IMR-90 (cell line): ENCODE measurements around the gene SLC6A20. TPM values are rescaled to one million over a fixed set of nuclear protein-coding genes. Genes with fewer than 3 reads are reported as not detected.

Experiments
- ATAC-seq: fragments of 200-7000 bp; cut with Tn5 transposase; 2 replicates; pipeline ENCODE4 v1.9.1; 2020; ENCODE audit warnings: low read depth, mild to moderate bottlenecking, moderate library complexity
- BruUV-seq: library from RNA; stranded (reverse); fragments of 400-500 nt; replicated peaks from 2 replicates; lab custom pipeline; 2021; lab: Mats Ljungman, UMichigan
- CTCF ChIA-PET: fragments of 300-600 bp; formaldehyde crosslinking; extraction: SDS; loops from one replicate; lab custom pipeline; 2021; ENCODE audit warnings: antibody characterized with exemption; lab: Yijun Ruan, JAX
- POLR2A ChIA-PET: fragments of 300-600 bp; sonication (Branson Sonifier 250); formaldehyde crosslinking; loops from one replicate; lab custom pipeline; 2022; ENCODE audit warnings: antibody characterized with exemption; ENCODE audit not compliant: unreplicated experiment; lab: Charles Lee
- DNase-seq: peaks from one replicate; pipeline ENCODE4 v3.0.0; 2013
- H2AFZ ChIP-seq: replicated peaks from 2 replicates; pipeline ENCODE3; 2013; ENCODE audit warnings: low read length, mild to moderate bottlenecking; ENCODE audit not compliant: poor library complexity
- H2AK5ac ChIP-seq: 2 replicates; pipeline ENCODE4 v1.6.1; 2013; ENCODE audit warnings: low read depth, low read length, inconsistent platforms
- H2AK9ac ChIP-seq: replicated peaks from 2 replicates; pipeline ENCODE3; 2013; ENCODE audit warnings: mild to moderate bottlenecking, low read depth, low read length, moderate library complexity; ENCODE audit not compliant: poor library complexity
- H2BK120ac ChIP-seq: 2 replicates; pipeline ENCODE4 v1.6.1; 2013; ENCODE audit warnings: low read depth, low read length, inconsistent platforms
- H2BK15ac ChIP-seq: 3 replicates; pipeline ENCODE4 v1.6.1; 2013; ENCODE audit warnings: low read depth, low read length, inconsistent platforms
- H2BK20ac ChIP-seq: 2 replicates; pipeline ENCODE4 v1.6.1; 2013; ENCODE audit warnings: low read depth, mild to moderate bottlenecking, inconsistent platforms, low read length, moderate library complexity
- H2BK5ac ChIP-seq: 2 replicates; pipeline ENCODE4 v1.6.1; 2013; ENCODE audit warnings: mild to moderate bottlenecking, low read depth, low read length, inconsistent platforms; ENCODE audit not compliant: poor library complexity, severe bottlenecking
- H3K14ac ChIP-seq: replicated peaks from 2 replicates; pipeline ENCODE4 v1.6.1; 2013; ENCODE audit warnings: low read depth, low read length, inconsistent platforms
- H3K18ac ChIP-seq: 2 replicates; pipeline ENCODE4 v1.6.1; 2013; ENCODE audit warnings: low read depth, low read length, control low read depth
- H3K23ac ChIP-seq: 2 replicates; pipeline ENCODE4 v1.6.1; 2013; ENCODE audit warnings: low read depth, low read length, inconsistent platforms
- H3K27ac ChIP-seq: 2 replicates; pipeline ENCODE4 v1.5.1; 2013; ENCODE audit warnings: mild to moderate bottlenecking, control low read depth, low read length; ENCODE audit not compliant: insufficient read depth
- H3K27me3 ChIP-seq: 2 replicates; pipeline ENCODE4 v1.6.1; 2013; ENCODE audit warnings: low read length; ENCODE audit not compliant: control insufficient read depth, insufficient read depth
- H3K36me3 ChIP-seq: 2 replicates; pipeline ENCODE4 v1.6.1; 2013; ENCODE audit warnings: low read length, mixed read lengths; ENCODE audit not compliant: control insufficient read depth, insufficient read depth
- H3K4ac ChIP-seq: 2 replicates; pipeline ENCODE4 v1.6.1; 2013; ENCODE audit warnings: low read depth, low read length, inconsistent platforms
- H3K4me1 ChIP-seq: 2 replicates; pipeline ENCODE4 v1.6.1; 2013; ENCODE audit warnings: low read length, mixed read lengths; ENCODE audit not compliant: control insufficient read depth, insufficient read depth
- H3K4me2 ChIP-seq: 2 replicates; pipeline ENCODE4 v1.6.1; 2013; ENCODE audit warnings: low read depth, mild to moderate bottlenecking, control low read depth, low read length, moderate library complexity
- H3K4me3 ChIP-seq: 2 replicates; pipeline ENCODE4 v1.5.1; 2013; ENCODE audit warnings: low read depth, mild to moderate bottlenecking, control low read depth, low read length, moderate library complexity; ENCODE audit not compliant: insufficient read depth
- H3K56ac ChIP-seq: 2 replicates; pipeline ENCODE4 v1.6.1; 2013; ENCODE audit warnings: low read length, inconsistent platforms; ENCODE audit not compliant: insufficient read depth; ENCODE audit errors: extremely low read depth
- H3K79me1 ChIP-seq, 2 experiments: 2 replicates each; pipeline ENCODE4 v1.6.1; 2013; ENCODE audit warnings: low read length in 2 of 2, inconsistent platforms in 1 of 2, low read depth in 1 of 2
- H3K9ac ChIP-seq: 2 replicates; pipeline ENCODE4 v1.6.1; 2013; ENCODE audit warnings: low read depth, low read length, control low read depth
- H3K9me1 ChIP-seq: 2 replicates; pipeline ENCODE4 v1.6.1; 2013; ENCODE audit warnings: low read length, inconsistent platforms; ENCODE audit not compliant: insufficient read depth
- H3K9me3 ChIP-seq: 2 replicates; pipeline ENCODE4 v1.6.1; 2013; ENCODE audit warnings: low read length; ENCODE audit not compliant: control insufficient read depth, insufficient read depth
- H4K20me1 ChIP-seq: 2 replicates; pipeline ENCODE4 v1.6.1; 2013; ENCODE audit warnings: low read length, inconsistent platforms; ENCODE audit not compliant: insufficient read depth
- H4K5ac ChIP-seq: 2 replicates; pipeline ENCODE4 v1.6.1; 2013; ENCODE audit warnings: mild to moderate bottlenecking, low read depth, low read length, control low read depth
- H4K8ac ChIP-seq, 2 experiments: 2 replicates each; pipeline ENCODE4 v1.6.1; 2013; ENCODE audit warnings: low read depth in 2 of 2, low read length in 2 of 2, control low read depth in 1 of 2, inconsistent platforms in 1 of 2
- H4K91ac ChIP-seq: 2 replicates; pipeline ENCODE4 v1.6.1; 2013; ENCODE audit warnings: low read depth, low read length, inconsistent platforms; ENCODE audit not compliant: insufficient read depth
- BHLHE40 ChIP-seq: fragments of 150-350 bp; IDR thresholded peaks from 2 replicates; pipeline ENCODE4 v1.6.1; 2016; ENCODE audit warnings: mild to moderate bottlenecking, low read depth, low read length
- CEBPB ChIP-seq: IDR thresholded peaks from 2 replicates; pipeline ENCODE4 v1.6.1; 2012; ENCODE audit warnings: low read depth, low read length, improper control_type of control experiment
- CHD1 ChIP-seq: IDR thresholded peaks from 2 replicates; pipeline ENCODE4 v1.6.1; 2012; ENCODE audit warnings: low read depth, low read length, improper control_type of control experiment
- FOS ChIP-seq: fragments of 150-350 bp; IDR thresholded peaks from 2 replicates; pipeline ENCODE4 v1.6.1; 2016; ENCODE audit warnings: low read depth, low read length
- MAFK ChIP-seq: IDR thresholded peaks from 2 replicates; pipeline ENCODE4 v1.6.1; 2012; ENCODE audit warnings: low read depth, low read length, improper control_type of control experiment
- NFE2L2 ChIP-seq: fragments of 150-350 bp; IDR thresholded peaks from 2 replicates; pipeline ENCODE4 v1.6.1; 2016; ENCODE audit warnings: low read depth, mild to moderate bottlenecking, low read length
- POLR2A ChIP-seq: IDR thresholded peaks from 2 replicates; pipeline ENCODE4 v1.6.1; 2012; ENCODE audit warnings: mild to moderate bottlenecking, low read depth, low read length
- RCOR1 ChIP-seq: IDR thresholded peaks from 2 replicates; pipeline ENCODE4 v1.6.1; 2012; ENCODE audit warnings: mild to moderate bottlenecking, low read length, improper control_type of control experiment; ENCODE audit not compliant: insufficient replicate concordance
- RFX5 ChIP-seq: IDR thresholded peaks from 2 replicates; pipeline ENCODE4 v1.8.0; 2012; ENCODE audit warnings: low read depth, mild to moderate bottlenecking, low read length, moderate library complexity
- SMC3 ChIP-seq: fragments of 150-350 bp; IDR thresholded peaks from 2 replicates; pipeline ENCODE4 v1.6.1; 2016; ENCODE audit warnings: low read depth, mild to moderate bottlenecking, antibody characterized with exemption, low read length, moderate library complexity
- WGBS, 2 experiments: methylation state at CpG; one replicate each; pipeline versions ENCODE4 v1.1.5 to v1.1.7; 2013; ENCODE audit warnings: missing lambda C conversion rate in 2 of 2; ENCODE audit not compliant: insufficient read length in 1 of 2; ENCODE audit errors: extremely low coverage in 2 of 2; 5-methylcytosine and 5-hydroxymethylcytosine counted together
- dilution Hi-C: fragments of 300-500 bp; cut with HindIII; formaldehyde crosslinking; loops from one replicate; pipeline ENCODE4 v1.14.3; 2018; ENCODE audit warnings: low sequenced_read_pairs; ENCODE audit not compliant: unreplicated experiment
- in situ Hi-C: fragments of 300-500 bp; cut with MboI; formaldehyde crosslinking; loops from 3 replicates; pipeline ENCODE4 v1.14.3; 2019; ENCODE audit warnings: low sequenced_read_pairs, inconsistent platforms, mixed read lengths
- intact Hi-C: fragments of 100-400 bp; cut with micrococcal nuclease; formaldehyde crosslinking; loops from 2 replicates; pipeline ENCODE4 v1.10.0; 2022
- polyA plus RNA-seq, 3 experiments: library from polyadenylated mRNA; depleted of rRNA; stranded (reverse); fragments of >200 nt; gene quantifications; 2 replicates each; pipeline ENCODE4 v1.2.3, GENCODE V29; 2012; ENCODE audit warnings: low replicate concordance in 1 of 3
- total RNA-seq: library from RNA; depleted of rRNA; stranded (reverse); fragments of >200 nt; gene quantifications from 2 replicates; pipeline ENCODE4 v1.2.3, GENCODE V29; 2012
- TF ChIP-seq, protein P1 (sequence below): fragments of 150-350 bp; IDR thresholded peaks from 2 replicates; pipeline ENCODE4 v1.6.1; 2017; ENCODE audit warnings: mild to moderate bottlenecking, antibody characterized with exemption, low read length, low read depth
- TF ChIP-seq, protein P2 (sequence below): conservative IDR thresholded peaks from 2 replicates; pipeline ENCODE4 v1.5.1; 2012; ENCODE audit warnings: mild to moderate bottlenecking, low read depth, low read length, improper control_type of control experiment
- TF ChIP-seq, protein P3 (sequence below): fragments of 150-350 bp; IDR thresholded peaks from 2 replicates; pipeline ENCODE4 v1.6.1; 2016; ENCODE audit warnings: low read depth, mild to moderate bottlenecking, low read length, moderate library complexity, borderline replicate concordance

The SLC6A20 gene
- total and polyA plus RNA-seq, 2 of the 4 experiments (the other 2 are of a cell fraction): not detected

DNA sequence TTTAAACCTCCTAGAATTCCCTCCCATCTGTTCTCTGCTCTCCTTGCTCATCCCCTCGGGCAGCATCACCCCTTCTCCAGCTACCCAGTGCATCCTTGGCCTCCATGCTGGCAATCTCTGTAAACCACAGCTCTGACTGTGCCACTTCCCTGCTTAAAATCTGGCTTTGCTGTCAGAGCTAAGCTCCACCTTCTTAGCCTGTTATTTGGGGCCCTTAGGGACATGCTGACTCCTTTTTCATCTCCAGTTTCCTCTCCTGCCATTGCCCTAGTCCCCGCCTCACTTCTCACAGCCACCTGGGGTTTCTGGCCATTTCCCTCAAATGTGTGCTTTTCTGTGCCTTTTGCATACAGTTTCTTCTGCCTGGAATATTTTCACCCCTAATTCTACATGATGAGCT is 5.7 kb downstream of the SLC6A20 start:
- Histone ChIP-seq H4K20me1 (no peaks in the 10 kb centered on the region), H4K8ac (no peak overlapping the region), H3K56ac (no peak overlapping the region), H2AK9ac (no peak overlapping the region), H2BK15ac (no peak overlapping the region), H3K4me1 (no peaks in the 10 kb centered on the region), H3K9ac (no peak overlapping the region), H4K91ac (no peak overlapping the region), H3K4ac (no peak overlapping the region), H3K18ac (no peak overlapping the region), H2AK5ac (no peak overlapping the region), H4K5ac (no peak overlapping the region), H3K4me2 (no peak overlapping the region), H3K4me3 (no peak overlapping the region), H3K27ac (no peak overlapping the region), H3K79me1 (no peaks in the 10 kb centered on the region), H2AFZ (no peak overlapping the region), H3K14ac (no peak overlapping the region), H3K23ac (no peak overlapping the region), H3K9me3 (peaks cover 6% of the 10 kb centered on the region), H3K9me1 (peaks cover 2% of the 10 kb centered on the region; the same call in 1 of the 2 replicates), H3K36me3 (no peaks in the 10 kb centered on the region), H2BK5ac (no peak overlapping the region), H3K27me3 (peaks cover 73% of the 10 kb centered on the region), H2BK120ac (no peak overlapping the region), H2BK20ac (no peak overlapping the region)
- BruUV-seq: no TSS peak
- intact Hi-C loops (no loop called here), in situ Hi-C loops (no loop called here), dilution Hi-C loops (no loop called here)
- CTCF ChIA-PET: no interaction called here
- TF ChIP-seq, protein P1, sequence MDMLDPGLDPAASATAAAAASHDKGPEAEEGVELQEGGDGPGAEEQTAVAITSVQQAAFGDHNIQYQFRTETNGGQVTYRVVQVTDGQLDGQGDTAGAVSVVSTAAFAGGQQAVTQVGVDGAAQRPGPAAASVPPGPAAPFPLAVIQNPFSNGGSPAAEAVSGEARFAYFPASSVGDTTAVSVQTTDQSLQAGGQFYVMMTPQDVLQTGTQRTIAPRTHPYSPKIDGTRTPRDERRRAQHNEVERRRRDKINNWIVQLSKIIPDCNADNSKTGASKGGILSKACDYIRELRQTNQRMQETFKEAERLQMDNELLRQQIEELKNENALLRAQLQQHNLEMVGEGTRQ: no peak
- TF ChIP-seq NFE2L2: no peak
- no peak for TF ChIP-seq BHLHE40
- no peak for TF ChIP-seq POLR2A
- TF ChIP-seq MAFK: no peak
- TF ChIP-seq CEBPB: no peak
- TF ChIP-seq RFX5: no peak
- no peak for TF ChIP-seq FOS
- TF ChIP-seq CHD1: no peak
- TF ChIP-seq SMC3: no peak
- TF ChIP-seq, protein P2, sequence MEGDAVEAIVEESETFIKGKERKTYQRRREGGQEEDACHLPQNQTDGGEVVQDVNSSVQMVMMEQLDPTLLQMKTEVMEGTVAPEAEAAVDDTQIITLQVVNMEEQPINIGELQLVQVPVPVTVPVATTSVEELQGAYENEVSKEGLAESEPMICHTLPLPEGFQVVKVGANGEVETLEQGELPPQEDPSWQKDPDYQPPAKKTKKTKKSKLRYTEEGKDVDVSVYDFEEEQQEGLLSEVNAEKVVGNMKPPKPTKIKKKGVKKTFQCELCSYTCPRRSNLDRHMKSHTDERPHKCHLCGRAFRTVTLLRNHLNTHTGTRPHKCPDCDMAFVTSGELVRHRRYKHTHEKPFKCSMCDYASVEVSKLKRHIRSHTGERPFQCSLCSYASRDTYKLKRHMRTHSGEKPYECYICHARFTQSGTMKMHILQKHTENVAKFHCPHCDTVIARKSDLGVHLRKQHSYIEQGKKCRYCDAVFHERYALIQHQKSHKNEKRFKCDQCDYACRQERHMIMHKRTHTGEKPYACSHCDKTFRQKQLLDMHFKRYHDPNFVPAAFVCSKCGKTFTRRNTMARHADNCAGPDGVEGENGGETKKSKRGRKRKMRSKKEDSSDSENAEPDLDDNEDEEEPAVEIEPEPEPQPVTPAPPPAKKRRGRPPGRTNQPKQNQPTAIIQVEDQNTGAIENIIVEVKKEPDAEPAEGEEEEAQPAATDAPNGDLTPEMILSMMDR: no peak
- TF ChIP-seq, protein P3, sequence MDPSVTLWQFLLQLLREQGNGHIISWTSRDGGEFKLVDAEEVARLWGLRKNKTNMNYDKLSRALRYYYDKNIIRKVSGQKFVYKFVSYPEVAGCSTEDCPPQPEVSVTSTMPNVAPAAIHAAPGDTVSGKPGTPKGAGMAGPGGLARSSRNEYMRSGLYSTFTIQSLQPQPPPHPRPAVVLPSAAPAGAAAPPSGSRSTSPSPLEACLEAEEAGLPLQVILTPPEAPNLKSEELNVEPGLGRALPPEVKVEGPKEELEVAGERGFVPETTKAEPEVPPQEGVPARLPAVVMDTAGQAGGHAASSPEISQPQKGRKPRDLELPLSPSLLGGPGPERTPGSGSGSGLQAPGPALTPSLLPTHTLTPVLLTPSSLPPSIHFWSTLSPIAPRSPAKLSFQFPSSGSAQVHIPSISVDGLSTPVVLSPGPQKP: no peak
- TF ChIP-seq RCOR1: no peak
- POLR2A ChIA-PET: no interaction called here
- DNase-seq (no peak), ATAC-seq (no peak)
- WGBS, 2 experiments: 50% methylated on average over 1 of the region's 2 CpGs; no CpG with 5 or more reads in 1 of the 2 experiments
